CD4-positive, alpha-beta T cell treated with Interleukin-6 for 4 hours (primary cell): ENCODE data around the gene SLC4A9.

Source experiments
- DNase-seq: peaks from one replicate; pipeline ENCODE4 v3.0.0-alpha.2; 2020; ENCODE audit warnings: mixed read lengths

Gene SLC4A9, protein sequence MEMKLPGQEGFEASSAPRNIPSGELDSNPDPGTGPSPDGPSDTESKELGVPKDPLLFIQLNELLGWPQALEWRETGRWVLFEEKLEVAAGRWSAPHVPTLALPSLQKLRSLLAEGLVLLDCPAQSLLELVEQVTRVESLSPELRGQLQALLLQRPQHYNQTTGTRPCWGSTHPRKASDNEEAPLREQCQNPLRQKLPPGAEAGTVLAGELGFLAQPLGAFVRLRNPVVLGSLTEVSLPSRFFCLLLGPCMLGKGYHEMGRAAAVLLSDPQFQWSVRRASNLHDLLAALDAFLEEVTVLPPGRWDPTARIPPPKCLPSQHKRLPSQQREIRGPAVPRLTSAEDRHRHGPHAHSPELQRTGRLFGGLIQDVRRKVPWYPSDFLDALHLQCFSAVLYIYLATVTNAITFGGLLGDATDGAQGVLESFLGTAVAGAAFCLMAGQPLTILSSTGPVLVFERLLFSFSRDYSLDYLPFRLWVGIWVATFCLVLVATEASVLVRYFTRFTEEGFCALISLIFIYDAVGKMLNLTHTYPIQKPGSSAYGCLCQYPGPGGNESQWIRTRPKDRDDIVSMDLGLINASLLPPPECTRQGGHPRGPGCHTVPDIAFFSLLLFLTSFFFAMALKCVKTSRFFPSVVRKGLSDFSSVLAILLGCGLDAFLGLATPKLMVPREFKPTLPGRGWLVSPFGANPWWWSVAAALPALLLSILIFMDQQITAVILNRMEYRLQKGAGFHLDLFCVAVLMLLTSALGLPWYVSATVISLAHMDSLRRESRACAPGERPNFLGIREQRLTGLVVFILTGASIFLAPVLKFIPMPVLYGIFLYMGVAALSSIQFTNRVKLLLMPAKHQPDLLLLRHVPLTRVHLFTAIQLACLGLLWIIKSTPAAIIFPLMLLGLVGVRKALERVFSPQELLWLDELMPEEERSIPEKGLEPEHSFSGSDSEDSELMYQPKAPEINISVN

DNA sequence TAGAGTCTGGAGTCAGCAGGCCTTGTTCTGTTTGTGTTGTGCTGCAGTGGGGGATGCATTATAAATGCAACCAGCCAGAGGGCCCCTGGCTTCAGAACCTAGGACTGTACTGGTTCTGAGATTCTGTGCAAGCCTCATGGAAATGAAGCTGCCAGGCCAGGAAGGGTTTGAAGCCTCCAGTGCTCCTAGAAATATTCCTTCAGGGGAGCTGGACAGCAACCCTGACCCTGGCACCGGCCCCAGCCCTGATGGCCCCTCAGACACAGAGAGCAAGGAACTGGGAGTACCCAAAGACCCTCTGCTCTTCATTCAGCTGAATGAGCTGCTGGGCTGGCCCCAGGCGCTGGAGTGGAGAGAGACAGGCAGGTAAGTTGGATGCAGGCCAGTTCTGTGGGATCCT, at the start of gene SLC4A9:
TSS of gene SLC4A9 (plus strand) at position 94 of the 400 bp plus-strand sequence. CDS start at position 137, 43 bp downstream.
- DNase-seq, result no peak

DNA sequence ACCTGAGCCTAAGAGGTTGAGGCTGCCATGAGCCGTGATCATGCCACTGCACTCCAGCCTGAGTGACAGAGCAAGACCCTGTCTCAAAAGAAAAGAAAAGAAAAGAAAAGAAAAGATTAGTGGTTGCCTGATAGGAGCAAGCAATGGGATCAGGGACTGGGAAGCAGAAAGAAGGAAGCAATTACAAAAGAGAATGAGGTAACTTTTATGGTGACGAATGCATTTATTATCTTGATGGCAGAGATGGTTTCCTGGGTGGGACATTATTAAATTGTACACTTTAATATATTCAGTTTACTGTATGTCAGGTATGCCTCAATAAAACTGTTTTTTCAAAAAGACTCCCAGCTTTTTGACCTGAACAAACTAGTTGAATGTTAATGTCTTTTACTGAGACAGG, 49.6 kb upstream of the SLC4A9 start:
- DNase-seq, result no peak

DNA sequence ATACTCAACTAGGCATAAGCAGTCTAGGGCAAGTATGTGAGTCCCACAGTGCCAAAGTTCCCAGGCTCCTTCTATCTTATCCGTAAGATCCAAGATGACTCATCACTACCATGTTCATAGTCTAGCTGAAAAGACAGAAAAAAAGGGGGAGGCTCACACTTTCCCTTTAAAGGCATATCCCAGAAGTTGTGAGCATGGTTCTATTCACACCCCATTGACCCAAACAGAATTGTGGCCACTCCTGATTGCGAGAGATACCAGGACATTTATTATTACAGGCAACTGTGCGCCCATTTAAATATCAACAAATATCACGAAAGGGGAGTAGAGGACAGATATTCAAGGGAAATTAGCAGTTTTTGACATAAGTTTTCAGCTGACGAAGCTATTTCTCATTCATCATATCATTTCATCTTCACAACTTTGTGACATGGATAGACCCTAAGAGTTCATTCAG, 49.0 kb upstream of the SLC4A9 start:
- DNase-seq, result no peak

DNA sequence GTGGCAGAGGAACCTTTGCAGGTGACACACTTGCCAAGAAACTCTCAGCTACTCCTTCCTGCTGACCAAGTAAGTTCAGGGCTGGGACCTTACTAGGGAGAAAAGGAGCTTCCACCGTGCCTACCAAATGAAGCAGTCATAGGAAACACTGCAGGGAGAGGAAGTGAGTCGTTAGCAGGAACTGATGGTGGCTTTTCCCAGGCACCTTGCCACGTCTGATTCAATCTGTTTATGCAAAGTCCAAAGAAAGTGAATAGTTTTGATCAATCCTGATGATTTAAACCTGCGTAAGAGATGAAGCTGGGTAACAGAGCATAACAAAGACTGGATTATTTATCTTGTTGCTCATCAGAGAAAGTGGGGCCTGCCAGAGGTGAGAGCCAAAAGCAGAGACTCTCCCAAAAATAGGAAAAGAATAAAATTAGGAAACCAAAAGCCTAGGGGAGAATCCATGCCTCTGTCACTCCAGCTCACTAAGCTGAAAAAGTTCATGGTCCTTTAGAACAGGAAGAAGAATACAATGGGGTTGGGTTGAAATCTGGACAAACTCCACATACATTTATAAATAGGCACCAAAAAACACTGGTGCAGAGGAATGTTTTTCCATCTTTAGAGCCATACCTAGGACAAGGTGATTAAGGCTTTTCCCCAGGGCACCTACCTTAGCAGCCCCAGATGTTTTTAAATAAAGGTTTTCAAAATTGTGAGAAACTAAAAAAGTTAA, 47.8 kb upstream of the SLC4A9 start:
- no peak for DNase-seq

DNA sequence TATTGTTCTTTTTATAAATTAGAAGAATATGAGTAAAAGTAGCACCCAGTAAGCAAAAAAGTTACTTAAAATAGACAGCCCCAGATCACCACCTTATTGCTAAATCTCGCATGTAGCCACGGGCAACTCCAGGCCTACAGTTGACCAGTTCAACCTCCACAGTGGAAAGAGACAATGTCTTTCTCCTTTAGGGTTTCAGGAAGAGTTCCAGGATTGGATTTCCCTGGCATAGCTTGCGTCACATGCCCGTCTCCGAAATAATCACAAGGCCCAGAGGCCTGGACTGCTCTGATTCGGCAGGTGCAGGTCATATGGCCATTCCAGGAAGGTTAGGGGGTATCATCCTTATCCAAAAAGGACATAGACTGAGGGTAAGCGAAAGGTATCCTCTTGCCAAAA, 47.2 kb upstream of the SLC4A9 start:
- DNase-seq, result no peak

DNA sequence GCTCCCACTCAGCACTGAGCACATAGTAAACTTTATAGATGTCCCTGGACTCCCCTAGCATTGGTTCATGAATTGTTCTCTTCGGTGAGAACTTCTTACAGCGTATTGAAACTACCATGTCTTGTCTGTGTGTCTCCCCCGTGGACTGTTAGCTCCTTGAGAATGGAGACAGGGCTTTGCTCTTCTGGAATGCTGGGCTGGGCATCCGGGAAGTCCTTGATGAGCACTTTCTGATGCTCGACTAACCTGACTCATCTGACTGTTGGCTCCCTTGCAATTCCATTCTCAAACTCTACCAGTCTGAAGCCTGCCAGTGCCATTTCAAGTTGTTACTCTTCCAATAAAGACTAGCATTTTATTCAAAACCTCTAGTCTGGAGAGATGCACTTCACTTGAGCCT, 42.1 kb upstream of the SLC4A9 start:
- no peak for DNase-seq

DNA sequence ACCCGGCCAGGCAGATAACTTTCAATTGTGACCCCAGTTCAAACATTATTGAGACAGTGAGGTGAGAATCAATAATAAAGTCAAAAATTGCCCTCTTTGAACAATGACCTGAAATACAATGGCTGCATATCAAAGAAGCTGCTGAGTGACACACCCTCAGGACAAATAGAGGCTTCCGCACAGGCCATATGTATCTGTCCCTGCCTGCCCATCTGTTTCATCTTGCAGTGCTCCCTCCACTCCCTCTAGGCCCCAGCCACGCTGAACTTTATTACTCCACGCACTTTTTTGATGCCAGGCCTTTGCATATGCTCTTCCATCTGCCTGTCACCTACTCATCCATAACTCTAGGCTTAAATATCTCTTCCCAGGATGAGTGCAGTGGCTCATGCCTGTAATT, 41.2 kb upstream of the SLC4A9 start:
- no peak for DNase-seq

DNA sequence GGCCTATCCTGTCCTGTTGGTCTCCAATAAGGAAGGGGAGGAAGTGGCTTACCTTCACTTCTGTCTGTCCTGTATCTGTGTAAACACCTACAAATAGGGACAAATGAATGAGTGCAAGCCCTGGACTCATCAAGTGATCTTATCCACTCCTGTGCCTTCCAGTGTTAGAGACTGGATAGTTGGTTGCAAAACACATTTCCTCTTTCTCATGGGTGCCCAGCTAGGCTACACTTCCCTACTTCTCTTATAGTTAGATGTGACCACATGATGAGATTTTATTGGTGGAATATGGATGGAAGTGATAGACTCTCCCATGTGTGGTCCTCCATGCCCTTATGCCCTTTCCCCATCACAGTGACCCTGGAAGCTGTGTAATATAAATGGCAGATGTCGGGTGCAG, 40.2 kb upstream of the SLC4A9 start:
- no peak for DNase-seq

DNA sequence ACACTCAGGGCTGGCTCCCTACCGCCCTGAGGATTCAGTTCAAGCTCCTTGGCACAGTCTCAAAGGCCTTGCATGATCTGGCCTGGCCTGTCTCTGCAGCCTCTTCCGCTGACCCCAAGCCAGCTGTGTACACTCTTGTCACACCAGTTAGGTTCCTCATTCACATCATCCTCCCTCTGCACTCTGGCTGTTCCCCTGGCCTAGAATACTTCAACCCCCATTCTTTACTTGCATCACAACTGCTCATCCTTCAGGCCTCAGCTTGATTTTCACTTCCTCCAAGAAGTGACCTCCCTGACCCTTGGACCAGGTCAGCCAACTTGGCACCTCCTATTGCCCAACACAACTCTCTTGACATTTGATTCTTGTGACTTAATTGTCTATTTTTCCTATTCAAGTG, 38.2 kb upstream of the SLC4A9 start:
- no peak for DNase-seq

DNA sequence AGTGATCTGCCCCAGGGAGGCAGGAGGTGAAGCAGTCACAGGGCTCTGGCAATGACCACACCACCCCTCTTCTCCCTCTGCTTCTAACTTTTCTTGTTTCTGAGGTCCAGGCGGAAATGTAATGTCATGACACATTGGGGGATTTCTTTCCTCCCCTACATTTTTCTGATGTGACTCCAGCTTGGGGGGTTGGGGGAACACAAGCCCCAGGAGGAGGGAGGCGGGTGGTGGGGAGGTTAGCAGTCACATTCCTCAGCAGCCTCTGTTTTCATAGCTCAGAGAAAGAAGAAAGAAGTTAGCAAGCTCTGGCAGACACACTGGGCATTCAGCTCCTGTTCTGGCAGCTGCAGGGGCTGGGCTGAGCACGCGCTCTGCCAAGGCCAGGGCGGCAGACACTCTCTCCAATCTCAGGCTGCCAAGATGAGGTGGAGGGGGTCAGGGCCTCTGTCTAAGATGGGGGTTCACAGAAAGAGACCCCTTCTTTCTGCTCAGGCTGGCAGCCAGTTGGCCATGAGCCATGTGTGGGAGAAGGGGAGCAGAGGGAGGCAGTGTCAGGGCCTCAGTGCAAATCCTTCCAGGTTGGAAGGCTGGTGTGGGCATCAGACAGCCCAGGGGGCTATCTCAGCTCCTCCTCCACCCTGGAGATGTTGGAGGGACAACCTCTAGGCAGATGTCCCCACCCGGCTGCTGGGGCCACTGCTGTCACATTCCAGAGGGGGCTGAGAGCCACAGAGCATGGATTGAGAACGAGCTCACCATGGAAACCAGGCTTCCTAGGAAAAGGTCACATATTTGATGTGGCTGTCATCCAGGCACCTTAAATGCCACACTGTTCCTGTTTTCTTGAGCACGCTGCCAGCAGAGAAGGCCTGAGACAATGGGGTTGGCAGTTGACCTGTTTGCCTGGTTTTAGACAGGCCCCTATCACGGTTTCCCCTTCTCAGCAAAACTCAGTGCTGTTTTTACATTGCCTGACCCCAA, 37.0 kb upstream of the SLC4A9 start:
- DNase-seq, result no peak

DNA sequence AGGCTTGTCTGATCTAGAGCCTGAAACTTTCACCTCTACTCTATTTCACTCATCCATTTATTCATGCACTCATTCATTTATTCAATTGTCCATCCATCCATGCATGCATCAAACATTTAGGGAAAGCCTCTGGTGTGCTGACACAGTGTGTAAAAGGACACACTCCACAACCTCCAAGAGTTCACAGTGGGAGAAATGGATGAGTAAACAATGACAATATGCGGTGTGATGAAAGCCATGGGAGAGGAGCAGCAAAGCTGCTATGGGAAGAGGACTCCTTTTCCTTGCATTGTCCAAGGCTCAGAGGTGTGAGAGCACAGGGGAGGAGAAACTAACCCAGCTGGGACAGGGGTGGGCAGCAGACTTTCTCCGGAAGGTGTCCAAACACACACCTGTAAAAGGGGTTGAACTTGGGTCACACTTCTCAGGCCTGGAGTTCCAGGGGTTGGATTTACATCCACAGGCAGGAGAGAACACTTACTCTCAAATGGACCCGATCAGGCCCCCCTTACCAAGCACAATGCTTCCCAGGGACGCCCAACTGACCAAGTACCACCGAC, 35.9 kb upstream of the SLC4A9 start:
- DNase-seq, result no peak

DNA sequence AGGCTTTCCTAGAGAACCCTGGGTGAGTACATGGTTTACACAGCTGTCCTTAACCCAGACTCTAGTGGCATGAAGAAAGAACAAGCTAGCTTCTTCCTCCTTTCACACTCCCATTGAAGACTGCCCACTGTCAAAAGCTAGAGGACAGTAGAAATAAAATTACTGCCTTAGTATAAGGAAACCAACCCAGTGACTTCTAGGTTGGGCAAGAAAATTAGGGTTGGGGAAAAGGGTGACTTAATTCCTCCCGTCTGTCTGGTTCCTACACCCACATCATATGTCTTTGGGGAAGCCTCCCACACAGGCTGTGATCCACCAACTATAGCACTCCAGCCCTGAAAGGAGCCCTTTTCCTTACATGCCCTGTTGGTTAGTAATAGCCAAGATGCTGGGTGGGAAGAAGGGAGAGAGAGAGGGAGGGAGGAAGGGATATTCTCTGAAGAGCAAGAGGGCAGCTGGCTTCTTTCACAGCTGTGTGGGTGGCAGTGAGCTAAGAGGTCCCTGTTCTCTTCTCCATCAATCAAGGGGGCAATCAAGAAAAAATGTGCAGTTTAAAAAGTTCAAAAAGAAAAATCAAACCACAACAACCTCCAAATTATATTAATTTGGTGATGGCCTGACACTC, 35.3 kb upstream of the SLC4A9 start:
- no peak for DNase-seq

DNA sequence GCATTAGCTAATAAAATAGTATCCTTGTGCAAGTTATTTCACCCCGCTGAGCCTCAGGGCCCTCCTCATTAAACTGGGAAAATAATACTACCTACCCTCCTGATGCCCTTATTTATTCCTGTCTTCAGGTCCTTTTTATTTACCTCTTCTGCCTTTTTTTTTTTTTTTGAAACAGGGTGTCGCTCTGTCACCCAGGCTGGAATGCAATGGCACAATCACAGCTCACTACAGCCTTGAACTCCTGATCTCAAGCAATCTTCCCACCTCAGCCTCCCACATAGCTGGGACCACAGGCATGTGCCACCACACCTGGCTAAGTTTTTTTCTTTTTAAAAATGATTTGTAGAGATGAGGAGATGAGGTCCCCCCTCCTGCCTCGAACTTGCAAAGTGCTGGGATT, 34.5 kb upstream of the SLC4A9 start:
- no peak for DNase-seq

DNA sequence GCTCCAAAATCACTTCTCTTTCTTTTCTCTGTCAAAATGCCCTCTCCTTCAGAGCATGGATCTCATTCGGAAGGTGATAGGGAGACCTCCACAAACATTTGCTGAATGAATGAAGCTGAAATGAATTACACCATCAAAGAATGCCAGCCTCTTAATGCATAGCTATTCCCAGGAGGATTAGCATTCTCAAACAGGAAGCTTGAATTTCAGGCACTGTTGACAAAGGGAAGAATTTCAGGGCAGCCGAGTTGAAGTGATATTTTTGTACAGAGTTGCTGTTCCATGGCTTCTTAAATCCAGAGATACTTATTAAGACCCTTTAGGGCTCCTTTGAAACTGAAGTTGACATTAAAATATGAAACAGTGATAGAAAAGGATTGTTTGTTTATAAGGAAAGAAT, 32.4 kb upstream of the SLC4A9 start:
- DNase-seq, result no peak

DNA sequence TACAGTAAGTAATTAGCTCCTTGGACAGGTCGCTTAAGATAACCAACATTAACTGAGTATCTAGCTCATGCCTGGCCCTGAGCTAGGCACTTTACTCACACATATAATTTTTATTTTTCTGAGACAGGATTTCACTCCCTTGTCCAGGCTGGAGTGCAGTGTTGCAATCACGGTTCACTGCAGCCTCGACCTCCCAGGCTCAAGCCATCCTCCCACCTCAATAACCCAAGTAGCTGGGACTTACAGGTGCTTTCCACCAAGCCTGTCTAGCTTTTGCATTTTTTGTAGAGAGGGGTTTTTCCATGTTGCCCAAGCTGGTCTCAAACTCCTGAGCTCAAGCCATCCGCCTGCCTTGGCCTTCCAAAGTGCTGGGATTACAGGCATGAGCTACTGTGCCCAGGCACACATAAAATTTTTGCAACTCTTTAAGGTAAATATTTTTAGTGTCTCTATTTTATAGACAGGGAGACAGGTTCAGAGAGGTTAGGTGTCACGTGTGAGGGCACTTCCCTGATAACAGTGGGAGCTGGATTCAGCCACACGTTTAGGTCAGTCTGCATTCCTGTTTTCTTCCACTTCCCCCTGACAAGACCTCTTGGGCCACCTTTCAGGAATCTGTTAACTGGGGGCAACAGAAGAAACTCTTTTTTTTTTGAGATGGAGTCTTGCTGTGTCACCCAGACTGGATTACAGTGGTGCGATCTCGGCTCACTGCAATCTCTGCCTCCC, 31.8 kb upstream of the SLC4A9 start:
- DNase-seq, result no peak

DNA sequence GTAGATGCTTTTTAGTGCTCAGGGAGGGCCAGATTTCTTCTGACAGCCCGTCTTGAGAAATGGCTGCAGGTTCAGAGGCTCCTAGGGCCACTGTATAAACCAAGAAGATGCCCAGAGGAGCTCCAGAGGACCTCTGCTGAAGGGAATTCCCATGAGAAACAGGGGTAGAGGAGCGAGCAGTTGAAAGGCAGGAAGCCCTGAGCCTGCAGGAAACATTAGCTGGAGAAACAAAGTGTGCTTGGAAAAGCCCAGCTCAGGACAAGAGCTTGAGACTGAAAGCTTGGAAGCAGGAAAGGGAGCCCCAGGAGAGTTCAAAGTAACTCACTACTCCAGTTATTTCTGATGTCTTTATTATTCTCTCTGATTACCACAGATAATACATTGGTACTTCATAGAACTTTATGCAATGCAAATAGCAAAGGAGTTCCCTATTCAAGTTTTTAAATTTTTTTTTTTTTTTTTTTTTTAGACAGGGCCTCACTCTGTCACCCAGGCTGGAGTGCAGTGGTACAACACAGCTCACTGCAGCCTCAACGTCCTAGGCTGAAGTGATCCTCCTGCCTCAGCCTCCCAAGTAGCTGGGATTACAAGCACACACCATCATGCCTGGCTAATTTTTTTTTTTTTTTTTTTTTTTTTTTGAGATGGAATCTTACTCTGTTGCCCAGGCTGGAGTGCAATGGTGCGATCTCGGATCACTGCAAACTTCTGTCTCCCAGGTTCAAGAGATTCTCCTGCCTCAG, 30.1 kb upstream of the SLC4A9 start:
- no peak for DNase-seq

DNA sequence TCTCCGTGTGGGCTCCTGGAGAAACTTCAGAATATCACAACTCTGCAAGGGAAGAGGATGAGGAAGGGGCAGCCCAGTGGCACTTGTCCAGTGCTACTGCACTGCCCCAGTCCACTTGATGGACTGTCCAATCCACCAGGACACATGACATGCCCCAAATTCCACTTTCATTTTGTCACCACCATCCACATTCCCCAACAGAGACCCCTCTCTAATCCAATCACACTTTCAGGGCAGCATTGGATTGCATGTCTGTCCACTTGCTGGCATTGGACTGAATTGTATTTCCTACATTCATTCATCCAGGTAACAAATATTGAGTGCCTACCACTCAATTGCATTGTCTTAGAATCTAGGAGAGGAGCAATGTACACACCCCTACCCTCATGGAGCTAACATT, 28.4 kb upstream of the SLC4A9 start:
- DNase-seq, result no peak

DNA sequence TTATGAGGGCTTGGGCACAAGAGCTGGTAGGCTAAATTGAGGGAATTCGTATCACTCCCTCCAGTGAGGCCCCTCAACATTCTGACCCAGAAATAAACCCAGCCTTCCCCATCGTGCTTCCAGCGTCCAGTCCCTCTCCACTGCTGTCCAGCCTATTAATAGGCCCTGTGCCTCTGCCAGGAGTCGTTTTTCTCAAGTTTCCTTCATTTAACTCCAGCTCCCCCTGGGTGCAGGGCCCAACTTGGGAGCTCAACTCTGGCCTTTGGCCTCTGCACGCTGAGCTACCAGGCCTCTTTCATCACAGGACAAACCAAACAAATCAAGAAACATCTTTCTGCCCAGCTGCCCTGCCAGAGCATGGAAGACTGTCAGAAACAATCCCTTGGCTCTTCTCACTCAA, 23.6 kb upstream of the SLC4A9 start:
- DNase-seq, result no peak

DNA sequence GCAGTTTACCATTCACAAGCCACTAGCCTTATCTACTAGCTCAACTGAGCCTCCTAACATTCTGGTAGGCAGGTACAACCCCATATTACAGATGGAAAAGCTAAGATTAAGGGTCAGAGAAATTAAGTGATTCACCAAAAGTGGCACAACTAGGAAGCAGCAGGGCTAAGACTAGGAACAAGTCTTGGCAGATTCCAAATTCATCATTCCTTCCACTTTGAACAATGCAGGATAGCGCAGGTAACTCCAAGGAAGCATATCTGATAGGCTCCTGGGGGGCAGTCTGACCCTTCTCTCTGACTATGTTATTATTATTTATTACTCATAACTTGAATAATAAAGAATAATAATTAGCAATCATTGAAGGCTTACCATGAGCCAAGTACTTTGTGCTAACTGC, 22.1 kb upstream of the SLC4A9 start:
- no peak for DNase-seq

DNA sequence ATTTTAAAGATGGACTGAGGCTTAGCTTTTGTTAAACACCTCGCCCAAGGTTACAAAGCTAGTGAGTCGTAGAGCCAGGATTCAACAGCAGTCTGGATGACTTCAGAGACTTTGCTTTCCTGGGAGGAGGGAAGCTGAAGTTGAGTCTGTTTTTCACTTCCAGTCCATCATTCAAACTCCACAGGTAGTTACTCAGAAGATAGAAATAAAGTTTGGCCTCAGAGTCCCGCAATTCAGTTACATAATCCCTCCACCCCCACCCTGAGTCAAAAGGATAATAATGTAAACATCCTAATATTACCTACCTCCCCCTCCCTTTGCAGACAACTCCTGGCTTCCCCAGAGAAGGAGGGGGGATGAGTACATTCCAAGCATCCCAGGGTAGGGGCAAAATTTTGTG, 21.7 kb upstream of the SLC4A9 start:
- no peak for DNase-seq
